ENCODE results near the gene ZDHHC9. TPM values are rescaled to one million over a fixed set of nuclear protein-coding genes. Genes with fewer than 3 reads are reported as not detected.

The ZDHHC9 gene
- total and polyA plus RNA-seq, 4 experiments from 2014 or later: 5.1 to 8.1 (median 5.8) TPM

DNA sequence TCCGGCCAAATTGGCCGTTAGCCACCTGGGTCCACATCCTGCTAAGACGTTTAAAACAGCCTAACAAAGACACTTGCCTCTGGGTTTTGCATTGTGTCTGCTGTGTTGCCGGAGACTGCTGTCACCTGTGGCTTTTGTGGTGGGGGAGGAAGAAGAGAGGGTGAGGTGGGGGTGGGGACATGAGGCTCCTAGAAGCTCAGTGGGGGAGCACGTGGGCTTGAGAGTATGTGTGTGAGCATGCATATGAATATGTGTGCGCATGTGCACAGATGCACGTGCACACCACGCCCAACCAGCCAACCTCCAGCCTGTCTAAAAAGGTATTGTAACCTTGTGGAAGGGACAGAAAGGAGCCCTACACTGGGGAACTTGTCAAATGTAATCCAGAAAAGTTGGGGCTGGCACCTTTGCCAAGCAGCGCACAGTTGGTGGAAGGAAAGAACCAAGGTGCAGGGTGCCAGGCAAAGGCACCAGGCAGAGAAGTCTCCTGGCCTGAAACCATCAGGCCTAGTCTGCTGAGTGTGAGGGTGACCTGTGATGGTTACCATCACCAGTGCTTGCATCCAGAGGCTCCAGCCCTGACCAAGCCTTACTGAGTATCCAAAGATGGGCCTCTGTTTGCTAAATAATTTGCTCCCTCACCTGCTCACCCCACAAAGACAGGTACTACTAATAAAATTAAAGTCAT, 74.1 kb downstream of the ZDHHC9 start:
- peak overlapping the region; percentile 77 to 91 (median 90) for H3K27ac Mint-ChIP-seq
- Histone ChIP-seq H3K4me1 (ENCODE audit: insufficient read depth, low read length) (peaks cover 82% of the 10 kb centered on the region), H3K36me3 (ENCODE audit: insufficient read depth, low read length) (no peaks in the 10 kb centered on the region), H3K9me3 (ENCODE audit: control insufficient read depth in 1 of 2, low read length in 2 of 2) (no peaks in the 10 kb centered on the region), H3K4me3 (ENCODE audit: low read length in 2 of 2) (no peak overlapping the region), H3K27me3 (ENCODE audit: insufficient read depth, low read length) (no peaks in the 10 kb centered on the region), H3K27ac (ENCODE audit: low read depth, low read length) (peak overlapping the region; percentile 38)
- CTCF ChIA-PET (ENCODE audit: partially characterized antibody): interaction anchor here (0.7 to 4.1 kb wide), 10 partner anchors 10 to 54 kb away, joined by 3 to 30 read pairs (median 4); partner anchors contain the start of gene SASH3
- intact Hi-C loops (cut with micrococcal nuclease): loop anchor here (1.0 to 2.0 kb wide), 3 partner anchors 8 to 13 kb away; no protein-coding TSS in a partner anchor
- peak overlapping the region; percentile 50 to 81 (median 70) for H3K4me3 Mint-ChIP-seq
- peak; percentile 75 to 91 (median 83) for DNase-seq
- peaks cover 0 to 4% (median 0%) of the 10 kb centered on the region in 8 donors for H3K9me3 Mint-ChIP-seq
- H3K36me3 Mint-ChIP-seq: no peaks in the 10 kb centered on the region
- POLR2A ChIA-PET (ENCODE audit: partially characterized antibody): interaction anchor here (0.8 to 39.3 kb wide), 6 partner anchors 1 to 115 kb away, joined by 3 to 1390 read pairs (median 4); partner anchors contain the start of genes APLN and SASH3
- peaks cover 42 to 80% (median 58%) of the 10 kb centered on the region in 4 donors for H3K4me1 Mint-ChIP-seq
- no peaks in the 10 kb centered on the region for H3K27me3 Mint-ChIP-seq

DNA sequence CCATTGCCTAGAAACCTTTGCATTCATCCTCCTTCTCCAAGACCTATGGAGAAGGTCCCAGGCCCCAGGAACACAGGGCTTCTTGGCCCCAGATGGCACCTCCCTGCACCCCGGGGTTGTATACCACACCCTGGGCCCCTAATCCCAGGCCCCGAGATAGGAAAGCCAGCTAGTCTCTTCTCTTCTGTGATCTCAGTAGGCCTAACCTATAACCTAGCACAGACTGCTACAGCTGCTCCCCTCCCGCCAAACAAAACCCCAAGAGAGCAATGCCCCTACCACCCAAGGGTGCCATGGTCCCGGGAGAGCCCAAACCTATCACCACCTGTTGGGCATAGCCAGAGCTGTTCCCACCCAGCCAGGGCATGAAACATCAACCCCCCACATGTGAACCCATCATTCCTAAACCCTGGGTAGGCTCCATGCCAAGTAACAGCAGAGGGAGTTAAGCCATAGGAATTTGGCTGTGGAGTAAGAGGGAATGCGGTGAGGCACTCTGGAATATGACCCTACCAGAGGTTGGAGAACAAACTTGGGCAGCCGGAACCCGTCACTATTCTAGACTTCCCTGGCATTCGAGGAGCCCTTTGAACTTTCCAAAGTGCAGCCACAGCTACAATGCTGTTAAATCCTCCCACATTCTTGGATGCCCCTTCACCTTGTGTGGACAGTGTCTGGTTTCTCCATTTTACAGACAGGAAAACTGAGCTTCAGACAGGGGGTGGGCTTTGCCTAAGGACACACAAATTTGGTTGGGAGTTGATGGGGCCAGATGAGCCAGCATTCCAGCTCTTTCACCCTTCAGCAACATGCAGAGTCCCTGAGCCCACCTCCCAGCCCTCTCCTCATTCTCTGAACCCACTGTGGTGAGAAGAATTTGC, 74.9 kb downstream of the ZDHHC9 start:
- H3K36me3 ChIP-seq (ENCODE audit: insufficient read depth, low read length): no peaks in the 10 kb centered on the region
- intact Hi-C loops (cut with micrococcal nuclease): loop anchor here (1.0 to 2.0 kb wide), 3 partner anchors 8 to 14 kb away; no protein-coding TSS in a partner anchor
- POLR2A ChIA-PET (ENCODE audit: partially characterized antibody): interaction anchor here (0.8 to 39.3 kb wide), 6 partner anchors 0 to 114 kb away, joined by 3 to 1390 read pairs (median 4); partner anchors contain the start of genes APLN and SASH3
- no peak for DNase-seq
- H3K4me3 ChIP-seq (ENCODE audit: low read length in 2 of 2): no peak overlapping the region
- H3K36me3 Mint-ChIP-seq: no peaks in the 10 kb centered on the region
- peaks cover 74% of the 10 kb centered on the region for H3K4me1 ChIP-seq (ENCODE audit: insufficient read depth, low read length)
- H3K27ac ChIP-seq (ENCODE audit: low read depth, low read length): peak overlapping the region; percentile 38
- peak overlapping the region; percentile 50 to 81 (median 70) for H3K4me3 Mint-ChIP-seq
- CTCF ChIA-PET (ENCODE audit: partially characterized antibody): interaction anchor here (0.6 to 3.9 kb wide), 12 partner anchors 9 to 55 kb away, joined by 3 to 13 read pairs (median 4); partner anchors contain the start of gene SASH3
- peaks cover 0 to 4% (median 0%) of the 10 kb centered on the region in 8 donors for H3K9me3 Mint-ChIP-seq
- peaks cover 37 to 72% (median 52%) of the 10 kb centered on the region in 4 donors for H3K4me1 Mint-ChIP-seq
- H3K9me3 ChIP-seq (ENCODE audit: control insufficient read depth in 1 of 2, low read length in 2 of 2): no peaks in the 10 kb centered on the region
- H3K27me3 ChIP-seq (ENCODE audit: insufficient read depth, low read length): no peaks in the 10 kb centered on the region
- peak overlapping the region; percentile 77 to 91 (median 90) for H3K27ac Mint-ChIP-seq
- no peaks in the 10 kb centered on the region for H3K27me3 Mint-ChIP-seq

DNA sequence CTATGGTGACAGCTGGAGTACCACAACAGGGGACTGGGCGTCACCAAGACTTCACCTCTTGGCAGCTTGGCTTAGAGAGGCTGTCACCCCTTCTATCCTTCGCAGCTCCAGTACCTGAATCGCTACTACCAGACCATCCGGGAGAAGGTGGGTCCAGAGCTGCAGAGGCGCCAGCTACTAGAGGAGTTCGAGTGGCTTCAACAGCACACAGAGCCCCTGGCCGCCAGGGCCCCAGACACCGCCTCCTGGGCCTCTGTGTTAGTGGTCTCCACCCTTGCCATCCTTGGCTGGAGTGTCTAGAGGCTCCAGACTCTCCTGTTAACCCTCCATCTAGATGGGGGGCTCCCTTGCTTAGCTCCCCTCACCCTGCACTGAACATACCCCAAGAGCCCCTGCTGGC, 75.5 kb downstream of the ZDHHC9 start:
- H3K4me1 ChIP-seq (ENCODE audit: insufficient read depth, low read length): peaks cover 68% of the 10 kb centered on the region

DNA sequence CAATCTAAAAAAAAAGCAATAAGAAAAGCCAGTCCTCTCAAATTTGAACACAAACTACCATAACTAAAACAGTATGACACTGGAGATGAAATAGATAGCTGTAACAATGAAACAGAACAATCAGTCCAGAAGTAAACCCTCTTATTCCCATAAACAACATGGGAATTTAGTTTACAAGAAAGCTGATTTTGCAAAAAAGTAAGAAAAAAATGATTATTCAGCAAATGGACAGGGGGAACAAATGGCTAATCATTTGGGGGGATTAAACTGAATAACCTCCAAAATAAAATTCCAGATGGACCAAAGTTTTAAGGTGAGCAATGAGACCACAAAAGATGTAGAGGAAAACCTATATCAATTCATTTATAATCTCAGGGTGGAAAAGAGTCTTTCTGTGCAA, 80.0 kb downstream of the ZDHHC9 start:
- CTCF ChIA-PET (ENCODE audit: partially characterized antibody): interaction anchor here (0.7 to 1.7 kb wide), 4 partner anchors 9 to 62 kb away, joined by 3 to 4 read pairs (median 3); no protein-coding TSS in a partner anchor
- Histone ChIP-seq H3K4me3 (ENCODE audit: low read length in 2 of 2) (no peak overlapping the region), H3K27ac (ENCODE audit: low read depth, low read length) (no peak overlapping the region), H3K36me3 (ENCODE audit: insufficient read depth, low read length) (no peaks in the 10 kb centered on the region), H3K4me1 (ENCODE audit: insufficient read depth, low read length) (peaks cover 66% of the 10 kb centered on the region), H3K27me3 (ENCODE audit: insufficient read depth, low read length) (no peaks in the 10 kb centered on the region), H3K9me3 (ENCODE audit: control insufficient read depth in 1 of 2, low read length in 2 of 2) (no peaks in the 10 kb centered on the region)
- H3K27me3 Mint-ChIP-seq: no peaks in the 10 kb centered on the region
- intact Hi-C loops (cut with micrococcal nuclease): no loop called here
- no peak overlapping the region for H3K4me3 Mint-ChIP-seq
- H3K36me3 Mint-ChIP-seq: no peaks in the 10 kb centered on the region
- H3K9me3 Mint-ChIP-seq: peaks cover 0 to 4% (median 0%) of the 10 kb centered on the region in 8 donors
- peaks cover 32 to 64% (median 48%) of the 10 kb centered on the region in 4 donors for H3K4me1 Mint-ChIP-seq
- POLR2A ChIA-PET (ENCODE audit: partially characterized antibody): interaction anchor here (35.3 kb wide), 1 partner anchor 22 kb away, joined by 1390 read pairs; the partner anchor contains the start of gene SASH3
- no peak for DNase-seq
- H3K27ac Mint-ChIP-seq: no peak overlapping the region

More for the DNA sequence above, 75.5 kb downstream of the ZDHHC9 start:
- Histone ChIP-seq H3K27ac (ENCODE audit: low read depth, low read length) (no peak overlapping the region), H3K27me3 (ENCODE audit: insufficient read depth, low read length) (no peaks in the 10 kb centered on the region), H3K9me3 (ENCODE audit: control insufficient read depth in 1 of 2, low read length in 2 of 2) (no peaks in the 10 kb centered on the region), H3K4me3 (ENCODE audit: low read length in 2 of 2) (no peak overlapping the region), H3K36me3 (ENCODE audit: insufficient read depth, low read length) (no peaks in the 10 kb centered on the region)
- Mint-ChIP-seq H3K4me1 (peaks cover 35 to 66% (median 48%) of the 10 kb centered on the region in 4 donors), H3K27ac (peak overlapping the region in 6 of 7 donors; percentile 77 to 91 (median 90)), H3K36me3 (no peaks in the 10 kb centered on the region), H3K9me3 (peaks cover 0 to 4% (median 0%) of the 10 kb centered on the region in 8 donors), H3K4me3 (peak overlapping the region in 5 of 8 donors; percentile 10 to 81 (median 61)), H3K27me3 (no peaks in the 10 kb centered on the region)
- intact Hi-C loops (cut with micrococcal nuclease): loop anchor here (2.0 kb wide), 1 partner anchor 15 kb away; no protein-coding TSS in a partner anchor
- no peak for DNase-seq
- ChIA-PET CTCF (ENCODE audit: partially characterized antibody) (interaction anchor here (0.8 to 3.9 kb wide), 7 partner anchors 8 to 55 kb away, joined by 3 to 13 read pairs (median 5); partner anchors contain the start of gene SASH3), POLR2A (ENCODE audit: partially characterized antibody) (interaction anchor here (0.7 to 39.3 kb wide), 5 partner anchors 0 to 114 kb away, joined by 3 to 1390 read pairs (median 4); partner anchors contain the start of genes APLN and SASH3)

DNA sequence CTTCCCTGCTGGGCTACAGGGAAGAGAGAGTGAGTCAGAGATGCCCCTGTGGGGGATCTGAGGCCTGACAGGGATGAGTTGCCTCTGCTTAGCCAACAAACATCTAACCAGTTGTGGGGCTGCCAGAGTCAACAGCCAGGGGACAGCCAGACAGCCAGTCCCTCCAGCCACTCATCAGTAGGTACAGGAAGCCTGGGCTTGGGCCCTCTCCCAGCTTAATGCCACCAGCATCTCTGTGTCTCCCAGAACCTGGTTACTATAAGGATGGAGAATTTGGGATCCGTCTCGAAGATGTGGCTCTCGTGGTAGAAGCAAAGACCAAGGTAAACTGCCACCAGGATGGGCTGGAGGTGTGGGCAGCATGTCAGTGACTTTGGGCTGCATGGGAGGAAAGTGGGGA, 81.2 kb downstream of the ZDHHC9 start:
- POLR2A ChIA-PET (ENCODE audit: partially characterized antibody): interaction anchor here (35.3 kb wide), 1 partner anchor 23 kb away, joined by 1390 read pairs; the partner anchor contains the start of gene SASH3
- H3K27me3 ChIP-seq (ENCODE audit: insufficient read depth, low read length): no peaks in the 10 kb centered on the region
- Mint-ChIP-seq H3K9me3 (peaks cover 0 to under 1% (median 0%) of the 10 kb centered on the region in 8 donors), H3K27me3 (no peaks in the 10 kb centered on the region), H3K36me3 (no peaks in the 10 kb centered on the region), H3K27ac (peak overlapping the region in 2 of 7 donors; percentile 27 to 35), H3K4me1 (peaks cover 33 to 64% (median 47%) of the 10 kb centered on the region in 4 donors), H3K4me3 (no peak overlapping the region)
- no peak overlapping the region for H3K4me3 ChIP-seq (ENCODE audit: low read length in 2 of 2)
- CTCF ChIA-PET (ENCODE audit: partially characterized antibody): interaction anchor here (1.0 to 1.7 kb wide), 2 partner anchors 11 to 19 kb away, joined by 3 to 4 read pairs; no protein-coding TSS in a partner anchor
- no peaks in the 10 kb centered on the region for H3K36me3 ChIP-seq (ENCODE audit: insufficient read depth, low read length)
- intact Hi-C loops (cut with micrococcal nuclease): no loop called here
- no peak overlapping the region for H3K27ac ChIP-seq (ENCODE audit: low read depth, low read length)
- H3K9me3 ChIP-seq (ENCODE audit: control insufficient read depth in 1 of 2, low read length in 2 of 2): no peaks in the 10 kb centered on the region
- no peak for DNase-seq
- H3K4me1 ChIP-seq (ENCODE audit: insufficient read depth, low read length): peaks cover 66% of the 10 kb centered on the region

DNA sequence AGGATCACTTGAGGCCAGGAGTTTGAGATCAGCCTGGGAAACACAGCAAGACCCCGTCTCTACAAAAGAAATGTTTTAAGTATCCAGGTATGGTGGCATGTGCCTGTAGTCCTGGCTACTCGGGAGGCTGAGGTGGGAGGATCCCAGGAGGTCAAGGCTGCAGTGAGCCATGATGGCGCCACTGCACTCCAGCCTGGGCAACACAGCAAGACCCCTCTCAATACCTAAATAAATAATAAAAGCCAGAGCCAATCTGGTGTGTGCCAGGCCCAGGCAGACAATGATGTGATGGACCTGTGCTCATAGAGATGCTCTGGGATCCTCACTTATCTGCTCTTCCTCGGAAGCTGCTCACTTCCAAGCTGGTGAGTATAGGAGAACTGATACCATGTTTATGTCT, 82.1 kb downstream of the ZDHHC9 start:
- intact Hi-C loops (cut with micrococcal nuclease): no loop called here
- CTCF ChIA-PET (ENCODE audit: partially characterized antibody): no interaction called here

More for the DNA sequence above, 82.1 kb downstream of the ZDHHC9 start:
- H3K27me3 ChIP-seq (ENCODE audit: insufficient read depth, low read length): no peaks in the 10 kb centered on the region
- no peak overlapping the region for H3K27ac ChIP-seq (ENCODE audit: low read depth, low read length)
- no peaks in the 10 kb centered on the region for H3K9me3 Mint-ChIP-seq
- H3K4me3 ChIP-seq (ENCODE audit: low read length in 2 of 2): no peak overlapping the region
- POLR2A ChIA-PET (ENCODE audit: partially characterized antibody): interaction anchor here (35.3 kb wide), 1 partner anchor 24 kb away, joined by 1390 read pairs; the partner anchor contains the start of gene SASH3
- H3K9me3 ChIP-seq (ENCODE audit: control insufficient read depth in 1 of 2, low read length in 2 of 2): no peaks in the 10 kb centered on the region
- H3K27ac Mint-ChIP-seq: peak overlapping the region in 5 of 7 donors; percentile 8 to 81 (median 62)
- no peak for DNase-seq
- H3K4me3 Mint-ChIP-seq: no peak overlapping the region
- H3K36me3 Mint-ChIP-seq: no peaks in the 10 kb centered on the region
- H3K4me1 ChIP-seq (ENCODE audit: insufficient read depth, low read length): peaks cover 65% of the 10 kb centered on the region
- H3K4me1 Mint-ChIP-seq: peaks cover 32 to 62% (median 46%) of the 10 kb centered on the region in 4 donors
- no peaks in the 10 kb centered on the region for H3K36me3 ChIP-seq (ENCODE audit: insufficient read depth, low read length)
- H3K27me3 Mint-ChIP-seq: no peaks in the 10 kb centered on the region
